Colonic mucosa (tissue), 4 donors: Measurements from ENCODE around the gene RYR3. TPM values are rescaled to one million over a fixed set of nuclear protein-coding genes. Genes with fewer than 3 reads are reported as not detected.

ENCODE experiments used
- DNase-seq: peaks from one replicate; pipeline ENCODE4 v3.0.0-alpha.2; 2020
- H3K27ac ChIP-seq: fragments of 200-600 bp; one replicate; pipeline ENCODE4 v1.8.0; 2021
- H3K27me3 ChIP-seq: fragments of 200-600 bp; one replicate; pipeline ENCODE4 v1.8.0; 2021
- H3K36me3 ChIP-seq: fragments of 200-600 bp; one replicate; pipeline ENCODE4 v1.8.0; 2021
- H3K4me1 ChIP-seq: fragments of 200-600 bp; one replicate; pipeline ENCODE4 v1.8.0; 2021; ENCODE audit warnings: mild to moderate bottlenecking
- H3K4me3 ChIP-seq: fragments of 200-600 bp; one replicate; pipeline ENCODE4 v1.8.0; 2021
- H3K9ac ChIP-seq, 2 donors: one replicate each; pipeline ENCODE4 v1.7.0; 2013; ENCODE audit warnings: control low read depth in 2 of 2, low read depth in 2 of 2, low read length in 2 of 2
- H3K9me3 ChIP-seq: fragments of 200-600 bp; one replicate; pipeline ENCODE4 v1.8.0; 2021
- CTCF ChIP-seq: fragments of 200-600 bp; IDR thresholded peaks from one replicate; pipeline ENCODE4 v1.8.0; 2022; ENCODE audit warnings: antibody characterized with exemption, mild to moderate bottlenecking
- intact Hi-C: fragments of 100-400 bp; cut with DNase I; formaldehyde crosslinking; loops from one replicate; pipeline ENCODE4 v1.14.1; 2022
- total RNA-seq, 2 donors: library from RNA; stranded (reverse); fragmentation: NEBNext Ultra II Directional in 1 of 2; extraction: Animal tissue kit (Norgen Biotek cat#: 25700) in 1 of 2; gene quantifications; one replicate each; pipeline ENCODE4 v1.2.1, GENCODE V29; 2021
- donor health status: healthy.
- donor health status: DM: no; HTN: no; CAD: no.
- donor health status: DM: no; HTN: no; CAD: no.

The RYR3 gene
- total RNA-seq, 2 donors from 2014 or later = 0.17 to 1.1 TPM

- no peak for TF ChIP-seq CTCF
- intact Hi-C loops = no loop called here
- no peaks in the 10 kb centered on the region for H3K36me3 ChIP-seq
- no peak overlapping the region for H3K4me3 ChIP-seq
- H3K27ac ChIP-seq = no peak overlapping the region
- DNase-seq = no peak
- no peak overlapping the region for H3K9ac ChIP-seq
- no peaks in the 10 kb centered on the region for H3K4me1 ChIP-seq
- no peaks in the 10 kb centered on the region for H3K27me3 ChIP-seq
- H3K9me3 ChIP-seq = no peaks in the 10 kb centered on the region
Measured at GRCh38 chr15:33671456-33671855, 360.7 kb downstream of the RYR3 start.

DNA sequence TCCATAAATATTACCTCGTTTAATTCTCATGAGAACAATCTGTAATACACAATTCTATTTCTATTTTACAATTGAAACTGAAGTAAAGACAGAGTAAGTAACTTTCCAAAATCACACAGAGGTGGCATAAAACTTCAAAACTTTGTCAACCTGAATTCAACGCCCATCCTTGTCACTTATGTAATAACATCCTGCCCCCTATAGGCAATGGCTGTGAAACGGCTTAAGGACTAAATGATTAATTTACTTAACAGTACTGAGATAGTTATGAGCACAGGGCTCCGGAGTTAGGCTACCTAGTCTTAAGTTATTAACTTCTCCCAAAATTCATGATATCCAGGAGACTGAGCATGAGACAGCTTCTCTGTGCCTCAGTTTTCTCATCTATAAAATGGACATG lies 364.5 kb downstream of the RYR3 start:
- no peaks in the 10 kb centered on the region for H3K36me3 ChIP-seq
- no peak overlapping the region for H3K27ac ChIP-seq
- H3K9ac ChIP-seq = no peak overlapping the region
- H3K4me3 ChIP-seq = no peak overlapping the region
- no peaks in the 10 kb centered on the region for H3K4me1 ChIP-seq
- DNase-seq = no peak
- H3K9me3 ChIP-seq = no peaks in the 10 kb centered on the region
- TF ChIP-seq CTCF = no peak
- no peaks in the 10 kb centered on the region for H3K27me3 ChIP-seq
- intact Hi-C loops = no loop called here

- H3K27me3 ChIP-seq = no peaks in the 10 kb centered on the region
- H3K36me3 ChIP-seq = no peaks in the 10 kb centered on the region
- H3K9me3 ChIP-seq = no peaks in the 10 kb centered on the region
- no peak for DNase-seq
- no peaks in the 10 kb centered on the region for H3K4me1 ChIP-seq
- no peak overlapping the region for H3K4me3 ChIP-seq
- H3K9ac ChIP-seq = no peak overlapping the region
- intact Hi-C loops = no loop called here
- H3K27ac ChIP-seq = no peak overlapping the region
- TF ChIP-seq CTCF = no peak
Measured at GRCh38 chr15:33677238-33677830, 366.6 kb downstream of the RYR3 start.

- H3K27me3 ChIP-seq = no peaks in the 10 kb centered on the region
- no peak overlapping the region for H3K9ac ChIP-seq
- no peak for TF ChIP-seq CTCF
- H3K36me3 ChIP-seq = no peaks in the 10 kb centered on the region
- H3K4me1 ChIP-seq = no peaks in the 10 kb centered on the region
- no peaks in the 10 kb centered on the region for H3K9me3 ChIP-seq
- no peak for DNase-seq
- no peak overlapping the region for H3K4me3 ChIP-seq
- intact Hi-C loops = no loop called here
- no peak overlapping the region for H3K27ac ChIP-seq
Measured at GRCh38 chr15:33678176-33678575, 367.4 kb downstream of the RYR3 start.

- Histone ChIP-seq H3K27ac (no peak overlapping the region), H3K27me3 (no peaks in the 10 kb centered on the region), H3K36me3 (no peaks in the 10 kb centered on the region), H3K9me3 (no peaks in the 10 kb centered on the region), H3K9ac (no peak overlapping the region), H3K4me3 (no peak overlapping the region), H3K4me1 (no peaks in the 10 kb centered on the region)
- DNase-seq = no peak
- intact Hi-C loops = no loop called here
- no peak for TF ChIP-seq CTCF
Measured at GRCh38 chr15:33678602-33679001, 367.8 kb downstream of the RYR3 start.
